ENCODE results near the gene THSD7A. TPM values are rescaled to one million over a fixed set of nuclear protein-coding genes. Genes with fewer than 3 reads are reported as not detected.

THSD7A gene
- total RNA-seq, 2 experiments from 2014 or later = not detected

DNA sequence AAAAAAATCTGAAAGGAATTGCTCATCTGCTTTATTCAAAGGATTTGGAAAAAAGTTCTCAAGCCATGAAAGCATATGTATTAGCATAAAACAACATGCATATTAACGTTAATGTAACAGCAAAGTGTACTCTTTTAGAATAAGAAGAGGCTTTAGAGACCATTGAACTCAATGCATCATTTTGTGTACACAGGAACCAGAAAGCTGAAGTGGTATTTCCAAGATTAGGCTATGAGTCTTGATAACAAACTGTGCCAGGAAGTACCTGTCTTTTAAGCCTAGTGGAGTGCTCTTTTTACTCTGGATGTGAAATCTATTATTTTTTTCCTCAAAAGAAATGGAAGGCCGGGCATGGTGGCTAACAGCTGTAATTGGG is 164.2 kb downstream of the THSD7A start:
- ChIA-PET POLR2A (no interaction called here), CTCF (no interaction called here)
- Mint-ChIP-seq H3K27ac (no peak overlapping the region), H3K9me3 (no peaks in the 10 kb centered on the region), H3K36me3 (no peaks in the 10 kb centered on the region), H3K4me1 (ENCODE audit: low read depth) (no peaks in the 10 kb centered on the region), H3K27me3 (no peaks in the 10 kb centered on the region), H3K4me3 (no peak overlapping the region)
- DNase-seq = no peak
- intact Hi-C loops (cut with micrococcal nuclease) = no loop called here

DNA sequence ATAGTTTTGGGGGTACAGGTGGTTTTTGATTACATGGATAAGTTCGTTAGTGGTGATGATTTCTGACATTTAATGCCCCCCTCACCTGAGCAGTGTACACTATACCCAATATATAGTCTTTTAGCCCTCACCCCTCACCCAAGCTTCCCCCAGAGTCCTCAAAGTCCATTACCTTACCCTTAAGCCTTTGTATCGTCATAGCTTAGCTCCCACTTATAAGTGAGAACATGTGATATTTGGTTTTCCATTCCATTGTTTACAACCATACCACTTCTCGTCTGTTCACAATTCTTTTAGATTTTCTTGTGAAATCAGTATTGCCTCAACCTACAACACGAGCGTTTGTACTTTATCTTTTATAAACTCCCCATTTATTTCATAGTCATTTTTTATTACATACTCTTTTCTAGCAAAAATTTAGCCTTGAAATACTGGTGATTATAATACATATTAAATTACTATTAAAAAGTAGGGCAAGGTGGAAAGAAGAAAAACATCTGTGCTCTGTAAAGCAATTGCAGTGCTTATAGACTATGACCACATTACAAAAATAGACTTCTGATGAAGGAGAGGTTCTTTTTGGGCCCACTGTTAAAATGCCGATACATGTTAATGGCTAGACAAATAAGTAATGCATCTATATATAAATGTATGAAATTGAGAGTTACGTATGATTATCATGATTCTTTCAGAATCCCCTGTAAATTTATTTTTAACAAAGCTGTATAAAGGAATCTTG is 164.8 kb downstream of the THSD7A start:
- no peaks in the 10 kb centered on the region for H3K9me3 Mint-ChIP-seq
- no peaks in the 10 kb centered on the region for H3K4me1 Mint-ChIP-seq (ENCODE audit: low read depth)
- ChIA-PET CTCF (no interaction called here), POLR2A (no interaction called here)
- no peaks in the 10 kb centered on the region for H3K27me3 Mint-ChIP-seq
- intact Hi-C loops (cut with micrococcal nuclease) = no loop called here
- H3K4me3 Mint-ChIP-seq = no peak overlapping the region
- no peaks in the 10 kb centered on the region for H3K36me3 Mint-ChIP-seq
- no peak overlapping the region for H3K27ac Mint-ChIP-seq
- DNase-seq = no peak

DNA sequence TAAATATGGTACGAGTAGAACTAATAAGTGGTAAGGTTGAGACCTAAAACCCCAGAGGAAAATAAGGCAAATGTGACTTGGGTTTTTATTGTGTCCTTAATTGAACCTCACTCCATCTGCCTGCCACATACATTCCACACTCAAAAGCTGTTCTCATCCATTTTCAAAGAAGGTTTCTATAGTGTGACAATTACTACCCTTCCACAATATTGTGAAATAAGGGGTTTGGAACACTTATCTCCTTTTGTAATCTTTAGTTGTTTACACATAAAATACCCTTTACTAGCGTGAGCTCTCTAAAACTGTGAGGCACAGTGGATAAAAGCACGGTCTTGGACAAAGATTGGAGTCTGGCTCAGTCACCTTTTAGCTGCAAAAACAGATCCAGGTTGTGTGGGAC is 166.6 kb downstream of the THSD7A start:
- no peak for DNase-seq
- Mint-ChIP-seq H3K27me3 (no peaks in the 10 kb centered on the region), H3K4me1 (ENCODE audit: low read depth) (no peaks in the 10 kb centered on the region), H3K9me3 (no peaks in the 10 kb centered on the region), H3K36me3 (no peaks in the 10 kb centered on the region), H3K27ac (no peak overlapping the region), H3K4me3 (no peak overlapping the region)
- POLR2A ChIA-PET = no interaction called here
- intact Hi-C loops (cut with micrococcal nuclease) = no loop called here
- CTCF ChIA-PET = no interaction called here

DNA sequence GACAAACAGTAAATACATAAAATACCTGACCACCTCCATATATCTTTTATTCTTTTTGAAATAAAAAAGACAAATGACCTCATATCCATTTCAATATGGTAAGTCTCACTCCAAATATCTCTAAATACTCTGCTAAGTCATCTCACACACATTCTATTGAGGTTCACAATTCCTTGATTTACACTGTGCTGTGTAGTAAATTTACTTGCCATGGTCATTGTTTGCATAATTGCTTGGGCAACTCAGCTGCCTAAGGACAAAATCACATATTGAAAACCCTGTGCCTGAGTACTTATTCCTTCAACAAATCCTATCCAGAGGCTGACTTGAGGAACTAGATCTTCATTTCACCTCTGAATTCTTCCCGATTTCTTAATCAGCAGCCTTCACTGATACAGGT is 176.4 kb downstream of the THSD7A start:
- H3K4me3 Mint-ChIP-seq = no peak overlapping the region
- H3K27ac Mint-ChIP-seq = no peak overlapping the region
- ChIA-PET CTCF (no interaction called here), POLR2A (no interaction called here)
- H3K36me3 Mint-ChIP-seq = no peaks in the 10 kb centered on the region
- no peaks in the 10 kb centered on the region for H3K9me3 Mint-ChIP-seq
- peaks cover 1% of the 10 kb centered on the region for H3K27me3 Mint-ChIP-seq
- DNase-seq = no peak
- H3K4me1 Mint-ChIP-seq (ENCODE audit: low read depth) = no peaks in the 10 kb centered on the region
- intact Hi-C loops (cut with micrococcal nuclease) = no loop called here

DNA sequence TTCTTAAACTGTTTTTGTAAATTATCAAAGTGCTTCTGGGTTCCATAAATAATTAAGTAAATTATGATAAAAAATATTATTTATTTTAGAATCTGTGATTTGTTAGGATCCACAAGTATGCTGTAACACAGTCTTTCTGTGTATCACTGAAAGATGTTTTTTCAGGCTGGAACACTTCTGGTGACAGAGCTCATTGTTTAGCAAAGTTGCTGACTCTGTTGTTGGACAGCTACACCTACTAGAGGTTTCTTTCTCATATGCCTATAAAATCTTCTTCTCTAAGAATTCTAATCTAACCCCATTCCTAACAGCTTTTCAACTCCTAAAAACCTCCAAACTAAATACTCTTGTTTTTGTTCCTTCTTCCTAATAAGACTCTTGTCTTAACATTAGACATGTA is 176.8 kb downstream of the THSD7A start:
- ChIA-PET POLR2A (no interaction called here), CTCF (no interaction called here)
- H3K36me3 Mint-ChIP-seq = no peaks in the 10 kb centered on the region
- peaks cover 1% of the 10 kb centered on the region for H3K27me3 Mint-ChIP-seq
- no peaks in the 10 kb centered on the region for H3K9me3 Mint-ChIP-seq
- no peak for DNase-seq
- H3K4me1 Mint-ChIP-seq (ENCODE audit: low read depth) = no peaks in the 10 kb centered on the region
- no peak overlapping the region for H3K27ac Mint-ChIP-seq
- intact Hi-C loops (cut with micrococcal nuclease) = no loop called here
- no peak overlapping the region for H3K4me3 Mint-ChIP-seq

DNA sequence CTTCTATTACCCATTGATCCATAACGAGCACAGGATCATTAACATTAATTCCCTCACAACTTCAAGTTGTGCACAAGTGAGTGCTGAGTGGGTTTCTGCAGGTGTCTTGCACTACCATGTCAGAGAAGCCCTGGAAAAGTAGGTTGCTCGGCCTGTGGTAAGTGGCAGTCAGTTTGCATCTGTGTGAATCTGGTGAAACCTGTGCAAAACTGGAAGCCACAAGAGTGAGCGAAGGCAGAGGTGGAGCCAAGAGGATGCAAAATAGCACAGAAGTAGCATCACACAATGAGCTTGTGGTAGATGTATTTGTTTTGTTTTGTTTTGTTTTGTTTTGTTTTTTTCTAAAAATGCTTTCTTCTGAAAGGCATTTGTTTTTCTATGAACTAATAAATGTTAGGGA is 181.5 kb downstream of the THSD7A start:
- intact Hi-C loops (cut with micrococcal nuclease) = no loop called here
- no peak overlapping the region for H3K27ac Mint-ChIP-seq
- H3K9me3 Mint-ChIP-seq = no peaks in the 10 kb centered on the region
- no peaks in the 10 kb centered on the region for H3K4me1 Mint-ChIP-seq (ENCODE audit: low read depth)
- no peak for DNase-seq
- POLR2A ChIA-PET = no interaction called here
- H3K36me3 Mint-ChIP-seq = no peaks in the 10 kb centered on the region
- no peaks in the 10 kb centered on the region for H3K27me3 Mint-ChIP-seq
- H3K4me3 Mint-ChIP-seq = no peak overlapping the region
- CTCF ChIA-PET = no interaction called here

DNA sequence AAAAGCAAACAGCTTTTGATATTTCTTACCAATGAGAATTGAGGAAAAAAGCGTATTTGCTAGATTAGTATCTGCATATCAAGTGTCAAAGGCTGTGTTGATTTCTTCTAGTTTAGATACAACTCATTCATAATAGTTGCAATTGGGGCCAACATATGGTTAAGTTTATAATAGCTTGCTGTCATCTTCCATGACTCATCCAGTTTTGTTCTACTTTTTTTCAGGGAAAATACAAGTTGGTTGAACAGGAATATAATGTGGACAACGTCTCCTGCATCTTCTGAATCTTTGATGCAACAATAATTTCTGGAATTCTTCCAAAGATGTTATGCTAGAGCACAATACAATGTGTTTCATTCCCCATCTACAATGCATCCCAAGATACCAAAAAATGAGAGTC is 182.0 kb downstream of the THSD7A start:
- no peaks in the 10 kb centered on the region for H3K4me1 Mint-ChIP-seq (ENCODE audit: low read depth)
- ChIA-PET POLR2A (no interaction called here), CTCF (no interaction called here)
- H3K27me3 Mint-ChIP-seq = no peaks in the 10 kb centered on the region
- H3K4me3 Mint-ChIP-seq = no peak overlapping the region
- no peaks in the 10 kb centered on the region for H3K36me3 Mint-ChIP-seq
- H3K9me3 Mint-ChIP-seq = no peaks in the 10 kb centered on the region
- no peak overlapping the region for H3K27ac Mint-ChIP-seq
- intact Hi-C loops (cut with micrococcal nuclease) = no loop called here
- no peak for DNase-seq

DNA sequence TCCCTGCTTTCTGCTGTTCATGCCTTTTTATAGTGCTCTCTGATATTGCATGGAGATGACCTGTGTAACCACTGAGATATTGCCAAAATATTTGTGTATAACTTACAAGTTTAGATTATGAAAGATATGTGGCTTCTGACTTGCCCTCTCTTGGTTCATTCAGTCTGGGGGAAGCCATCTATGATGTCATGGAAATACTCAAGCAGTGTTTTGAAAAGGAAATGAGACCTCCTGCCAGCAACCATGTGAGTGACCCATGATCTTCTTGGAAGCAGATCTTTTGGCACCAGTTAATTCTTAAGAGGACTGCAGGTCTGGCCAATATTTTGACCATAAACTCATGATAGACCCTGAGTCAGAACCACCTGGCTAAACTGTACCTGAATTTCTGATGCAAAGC is 183.0 kb downstream of the THSD7A start:
- no peak overlapping the region for H3K4me3 Mint-ChIP-seq
- H3K27ac Mint-ChIP-seq = no peak overlapping the region
- CTCF ChIA-PET = no interaction called here
- no peaks in the 10 kb centered on the region for H3K9me3 Mint-ChIP-seq
- DNase-seq = no peak
- H3K4me1 Mint-ChIP-seq (ENCODE audit: low read depth) = no peaks in the 10 kb centered on the region
- H3K27me3 Mint-ChIP-seq = no peaks in the 10 kb centered on the region
- H3K36me3 Mint-ChIP-seq = no peaks in the 10 kb centered on the region
- intact Hi-C loops (cut with micrococcal nuclease) = no loop called here
- POLR2A ChIA-PET = no interaction called here

DNA sequence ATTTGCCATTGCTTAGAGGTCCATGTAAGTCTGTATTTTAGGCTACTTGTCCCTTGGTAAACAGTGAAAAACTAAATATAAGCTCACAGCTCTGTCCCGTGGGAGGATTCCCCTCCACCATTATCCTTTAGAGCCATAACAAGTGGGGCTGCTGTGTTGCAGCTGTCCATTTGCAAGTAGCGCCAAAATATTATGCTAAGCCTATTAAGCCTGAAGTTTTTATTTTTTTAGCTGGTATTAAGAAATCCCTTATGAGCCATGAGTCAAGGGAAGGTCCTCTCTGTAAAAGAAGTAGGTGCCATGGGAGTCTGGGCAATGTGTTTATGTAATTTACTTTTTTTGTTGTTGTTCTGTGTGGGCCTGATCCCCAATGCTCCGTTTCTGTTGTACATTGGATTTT is 183.9 kb downstream of the THSD7A start:
- Mint-ChIP-seq H3K4me3 (no peak overlapping the region), H3K9me3 (no peaks in the 10 kb centered on the region), H3K36me3 (no peaks in the 10 kb centered on the region), H3K27me3 (no peaks in the 10 kb centered on the region), H3K4me1 (ENCODE audit: low read depth) (no peaks in the 10 kb centered on the region), H3K27ac (no peak overlapping the region)
- DNase-seq = no peak
- ChIA-PET POLR2A (no interaction called here), CTCF (no interaction called here)
- intact Hi-C loops (cut with micrococcal nuclease) = no loop called here

DNA sequence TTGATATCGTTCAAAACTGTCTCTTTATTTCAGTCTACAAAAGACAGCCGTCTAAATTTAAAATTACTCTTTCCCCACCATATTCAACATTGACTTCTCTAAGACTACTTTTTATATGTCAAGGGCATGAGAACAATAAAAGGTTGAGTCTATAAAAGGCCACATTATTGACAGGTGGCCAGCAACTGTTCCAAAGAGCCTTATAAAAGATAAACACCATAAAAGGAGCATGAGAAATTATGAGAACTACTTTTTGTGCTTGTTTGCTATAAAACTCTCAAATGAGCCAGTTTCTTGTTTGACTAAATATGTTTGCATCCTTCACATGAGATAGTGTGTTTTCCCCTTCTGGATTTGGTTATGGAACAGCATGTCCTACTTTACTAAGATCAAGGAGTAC is 189.2 kb downstream of the THSD7A start:
- Mint-ChIP-seq H3K9me3 (no peaks in the 10 kb centered on the region), H3K27me3 (no peaks in the 10 kb centered on the region), H3K27ac (no peak overlapping the region), H3K4me3 (no peak overlapping the region), H3K36me3 (no peaks in the 10 kb centered on the region), H3K4me1 (ENCODE audit: low read depth) (no peaks in the 10 kb centered on the region)
- DNase-seq = no peak
- ChIA-PET POLR2A (no interaction called here), CTCF (no interaction called here)
- intact Hi-C loops (cut with micrococcal nuclease) = no loop called here

DNA sequence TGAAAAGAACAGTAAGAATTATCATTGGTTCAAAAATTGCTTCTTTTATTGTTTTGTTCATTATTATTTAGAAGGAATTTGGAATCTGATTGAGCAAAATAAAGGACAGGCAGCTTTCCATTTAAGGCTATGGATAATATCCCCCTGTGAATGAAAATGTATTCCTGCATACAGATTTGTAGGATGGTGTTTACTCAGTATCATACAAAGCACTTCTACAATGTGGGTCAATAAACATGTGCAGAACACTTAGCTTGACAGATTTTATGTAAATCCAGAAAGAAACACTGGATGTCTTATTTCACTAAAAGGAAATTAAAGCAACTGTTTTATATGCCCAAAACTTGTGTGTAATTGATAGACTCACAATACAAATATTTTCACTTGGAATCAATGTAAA is 189.7 kb downstream of the THSD7A start:
- H3K4me3 Mint-ChIP-seq = no peak overlapping the region
- no peaks in the 10 kb centered on the region for H3K9me3 Mint-ChIP-seq
- H3K4me1 Mint-ChIP-seq (ENCODE audit: low read depth) = no peaks in the 10 kb centered on the region
- ChIA-PET CTCF (no interaction called here), POLR2A (no interaction called here)
- H3K36me3 Mint-ChIP-seq = no peaks in the 10 kb centered on the region
- no peak for DNase-seq
- intact Hi-C loops (cut with micrococcal nuclease) = no loop called here
- H3K27me3 Mint-ChIP-seq = no peaks in the 10 kb centered on the region
- H3K27ac Mint-ChIP-seq = no peak overlapping the region

DNA sequence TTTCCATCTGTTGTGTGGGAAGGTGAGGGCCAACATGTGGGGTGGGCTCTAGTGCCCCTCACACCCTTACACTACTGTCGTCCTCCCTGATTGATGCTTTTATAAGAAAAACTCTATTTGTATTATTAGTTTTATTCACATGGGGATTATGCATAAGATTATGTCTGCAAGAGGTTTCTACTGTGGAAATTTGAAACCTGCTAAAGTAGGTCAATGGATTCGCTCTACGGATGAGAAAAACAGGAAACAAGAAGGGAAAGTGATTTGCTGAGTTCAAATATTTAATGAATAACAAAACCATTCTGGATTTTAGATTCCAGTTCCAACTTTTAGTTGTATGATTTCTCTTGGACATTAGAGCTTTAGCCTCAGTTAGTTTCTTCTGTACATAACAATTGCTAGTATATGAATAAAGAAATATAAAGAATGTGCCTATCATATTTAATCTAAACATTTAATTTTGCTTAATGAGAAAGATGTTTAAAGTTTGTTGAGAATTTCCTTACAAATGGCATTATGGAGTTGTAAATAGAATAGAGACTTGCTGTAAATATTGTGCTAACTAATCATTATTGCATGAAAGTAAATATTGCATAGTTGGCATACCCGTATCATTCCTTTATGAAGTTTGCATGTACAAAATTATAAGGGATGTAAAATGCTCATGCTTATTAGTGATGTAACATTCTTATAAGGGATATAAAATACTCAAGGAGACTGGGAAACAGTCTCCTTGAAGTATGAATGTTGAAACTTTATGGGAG is 193.8 kb downstream of the THSD7A start:
- Mint-ChIP-seq H3K27me3 (no peaks in the 10 kb centered on the region), H3K4me3 (no peak overlapping the region), H3K4me1 (ENCODE audit: low read depth) (no peaks in the 10 kb centered on the region), H3K9me3 (no peaks in the 10 kb centered on the region), H3K27ac (no peak overlapping the region), H3K36me3 (no peaks in the 10 kb centered on the region)
- CTCF ChIA-PET = no interaction called here
- POLR2A ChIA-PET = no interaction called here
- intact Hi-C loops (cut with micrococcal nuclease) = no loop called here
- DNase-seq = no peak

DNA sequence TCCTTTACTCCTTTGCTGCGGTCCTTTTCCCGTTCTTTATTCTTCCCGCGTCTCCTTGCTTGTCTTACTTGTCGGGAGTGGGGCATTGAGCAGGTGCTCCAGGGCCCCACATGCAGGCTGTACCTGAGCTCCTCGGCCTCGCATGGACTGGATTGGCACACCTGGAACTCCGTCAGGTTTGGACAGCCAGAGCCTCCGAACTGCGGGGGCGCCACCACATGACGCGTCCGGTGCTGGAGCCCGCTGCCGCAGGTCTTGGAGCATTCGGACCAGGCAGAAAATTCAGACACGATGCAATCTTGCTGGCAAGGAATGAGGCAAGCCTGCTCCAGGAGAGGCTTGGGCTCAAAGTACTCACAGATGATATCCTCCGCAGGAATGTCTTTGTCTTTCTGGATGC is 195.7 kb downstream of the THSD7A start:
- DNase-seq = no peak
- no peak overlapping the region for H3K4me3 Mint-ChIP-seq
- CTCF ChIA-PET = no interaction called here
- no peaks in the 10 kb centered on the region for H3K36me3 Mint-ChIP-seq
- no peaks in the 10 kb centered on the region for H3K27me3 Mint-ChIP-seq
- H3K4me1 Mint-ChIP-seq (ENCODE audit: low read depth) = no peaks in the 10 kb centered on the region
- intact Hi-C loops (cut with micrococcal nuclease) = no loop called here
- POLR2A ChIA-PET = no interaction called here
- H3K9me3 Mint-ChIP-seq = no peaks in the 10 kb centered on the region
- no peak overlapping the region for H3K27ac Mint-ChIP-seq
